ENCODE measurements around the gene NGB. TPM values are rescaled to one million over a fixed set of nuclear protein-coding genes. Genes with fewer than 3 reads are reported as not detected.

The NGB gene
- total and polyA plus RNA-seq, 2 experiments from 2014 or later = 0.09 TPM; not detected in 1

DNA sequence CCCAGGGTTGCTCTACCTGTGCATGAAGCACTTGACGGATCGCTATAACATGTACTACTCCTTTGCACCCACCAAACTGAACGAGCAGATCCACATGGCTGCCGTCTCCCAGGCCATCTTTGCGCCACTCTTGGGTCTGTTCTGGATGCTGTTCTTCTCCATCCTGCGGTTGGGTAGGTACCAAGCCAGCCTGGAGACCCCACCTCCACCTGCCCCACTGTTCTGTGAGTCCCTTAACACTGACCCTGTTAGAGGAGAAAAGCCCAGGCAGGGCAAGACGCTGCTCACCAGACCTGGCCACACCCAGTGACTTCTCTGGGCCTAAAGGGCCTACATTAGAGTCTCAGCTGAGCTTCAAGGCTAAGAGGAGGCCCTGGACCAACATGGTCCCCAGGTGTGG is 21.7 kb downstream of the NGB start:
- Histone ChIP-seq H3K4me1 (ENCODE audit: low read depth) (no peaks in the 10 kb centered on the region), H3K36me3 (no peaks in the 10 kb centered on the region), H3K27ac (no peak overlapping the region), H3K4me3 (no peak overlapping the region), H3K27me3 (no peaks in the 10 kb centered on the region), H3K9me3 (ENCODE audit: low read depth) (no peaks in the 10 kb centered on the region)
- TF ChIP-seq, protein P1, sequence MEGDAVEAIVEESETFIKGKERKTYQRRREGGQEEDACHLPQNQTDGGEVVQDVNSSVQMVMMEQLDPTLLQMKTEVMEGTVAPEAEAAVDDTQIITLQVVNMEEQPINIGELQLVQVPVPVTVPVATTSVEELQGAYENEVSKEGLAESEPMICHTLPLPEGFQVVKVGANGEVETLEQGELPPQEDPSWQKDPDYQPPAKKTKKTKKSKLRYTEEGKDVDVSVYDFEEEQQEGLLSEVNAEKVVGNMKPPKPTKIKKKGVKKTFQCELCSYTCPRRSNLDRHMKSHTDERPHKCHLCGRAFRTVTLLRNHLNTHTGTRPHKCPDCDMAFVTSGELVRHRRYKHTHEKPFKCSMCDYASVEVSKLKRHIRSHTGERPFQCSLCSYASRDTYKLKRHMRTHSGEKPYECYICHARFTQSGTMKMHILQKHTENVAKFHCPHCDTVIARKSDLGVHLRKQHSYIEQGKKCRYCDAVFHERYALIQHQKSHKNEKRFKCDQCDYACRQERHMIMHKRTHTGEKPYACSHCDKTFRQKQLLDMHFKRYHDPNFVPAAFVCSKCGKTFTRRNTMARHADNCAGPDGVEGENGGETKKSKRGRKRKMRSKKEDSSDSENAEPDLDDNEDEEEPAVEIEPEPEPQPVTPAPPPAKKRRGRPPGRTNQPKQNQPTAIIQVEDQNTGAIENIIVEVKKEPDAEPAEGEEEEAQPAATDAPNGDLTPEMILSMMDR (IDR thresholded peaks at IDR 0.05; ENCODE audit: low read depth, low read length) = no peak
- no peak for DNase-seq (ENCODE audit: low read depth in 1 of 2, low spot score in 1 of 2)

GRCh38 chr14:77248666-77249065 is 22.3 kb downstream of the NGB start:
- H3K27ac ChIP-seq = no peak overlapping the region
- TF ChIP-seq, protein P1 (IDR thresholded peaks at IDR 0.05; ENCODE audit: low read depth, low read length) = no peak

GRCh38 chr14:77246784-77247183 is 24.2 kb downstream of the NGB start:
- TF ChIP-seq, protein P1 (IDR thresholded peaks at IDR 0.05; ENCODE audit: low read depth, low read length) = no peak
- Histone ChIP-seq H3K4me1 (ENCODE audit: low read depth) (no peaks in the 10 kb centered on the region), H3K27ac (no peak overlapping the region), H3K4me3 (no peak overlapping the region), H3K36me3 (no peaks in the 10 kb centered on the region), H3K9me3 (ENCODE audit: low read depth) (no peaks in the 10 kb centered on the region), H3K27me3 (no peaks in the 10 kb centered on the region)
- DNase-seq (ENCODE audit: low read depth in 1 of 2, low spot score in 1 of 2) = no peak

More at GRCh38 chr14:77248666-77249065, 22.3 kb downstream of the NGB start:
- Histone ChIP-seq H3K27me3 (no peaks in the 10 kb centered on the region), H3K36me3 (no peaks in the 10 kb centered on the region), H3K4me1 (ENCODE audit: low read depth) (no peaks in the 10 kb centered on the region), H3K4me3 (no peak overlapping the region), H3K9me3 (ENCODE audit: low read depth) (no peaks in the 10 kb centered on the region)
- no peak for DNase-seq (ENCODE audit: low read depth in 1 of 2, low spot score in 1 of 2)

- DNase-seq (ENCODE audit: low read depth in 1 of 2, low spot score in 1 of 2) = no peak
- Histone ChIP-seq H3K9me3 (ENCODE audit: low read depth) (no peaks in the 10 kb centered on the region), H3K27ac (no peak overlapping the region), H3K27me3 (no peaks in the 10 kb centered on the region), H3K36me3 (no peaks in the 10 kb centered on the region), H3K4me3 (no peak overlapping the region), H3K4me1 (ENCODE audit: low read depth) (no peaks in the 10 kb centered on the region)
- TF ChIP-seq, protein P1 (IDR thresholded peaks at IDR 0.05; ENCODE audit: low read depth, low read length) = no peak
Measured at GRCh38 chr14:77245820-77246219, 25.2 kb downstream of the NGB start.

DNA sequence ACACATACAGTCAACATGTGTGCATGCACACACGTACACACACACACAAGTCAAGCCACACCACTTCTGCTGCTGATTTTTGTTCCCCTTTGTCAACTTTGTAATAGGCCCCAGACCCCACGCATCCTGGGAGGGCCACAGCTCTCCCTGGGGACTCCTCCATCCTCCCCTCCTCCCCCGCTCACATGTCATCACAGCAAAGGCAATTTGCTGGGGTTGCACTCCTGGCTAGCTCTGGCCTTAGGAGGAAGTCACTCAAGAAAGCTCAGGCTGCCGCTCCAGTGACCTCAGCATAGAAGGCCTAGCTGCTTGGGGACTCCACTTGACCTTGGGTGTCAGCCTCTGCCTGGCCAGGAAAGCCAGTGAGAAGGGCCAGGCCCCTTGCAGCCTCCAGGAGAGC is 27.2 kb downstream of the NGB start:
- no peaks in the 10 kb centered on the region for H3K9me3 ChIP-seq (ENCODE audit: low read depth)
- no peak overlapping the region for H3K4me3 ChIP-seq
- DNase-seq (ENCODE audit: low read depth in 1 of 2, low spot score in 1 of 2) = no peak
- H3K27me3 ChIP-seq = no peaks in the 10 kb centered on the region
- TF ChIP-seq, protein P1 (IDR thresholded peaks at IDR 0.05; ENCODE audit: low read depth, low read length) = no peak
- no peak overlapping the region for H3K27ac ChIP-seq
- no peaks in the 10 kb centered on the region for H3K4me1 ChIP-seq (ENCODE audit: low read depth)
- H3K36me3 ChIP-seq = no peaks in the 10 kb centered on the region

GRCh38 chr14:77242752-77243151 is 28.3 kb downstream of the NGB start:
- Histone ChIP-seq H3K9me3 (ENCODE audit: low read depth) (no peaks in the 10 kb centered on the region), H3K4me1 (ENCODE audit: low read depth) (no peaks in the 10 kb centered on the region), H3K27ac (no peak overlapping the region)

More at GRCh38 chr14:77242752-77243151, 28.3 kb downstream of the NGB start:
- no peak for DNase-seq (ENCODE audit: low read depth in 1 of 2, low spot score in 1 of 2)
- H3K4me3 ChIP-seq = no peak overlapping the region
- no peaks in the 10 kb centered on the region for H3K36me3 ChIP-seq
- TF ChIP-seq, protein P1 (IDR thresholded peaks at IDR 0.05; ENCODE audit: low read depth, low read length) = no peak
- no peaks in the 10 kb centered on the region for H3K27me3 ChIP-seq
